GM21737 (cell line): ENCODE measurements around the gene DPPA4.
"Not testable (repeated sequence)": the region's sequence is repeated elsewhere in the genome, so short reads cannot be mapped to it uniquely, and the experiment has no call there.

ENCODE experiments used
- ATAC-seq: cut with Tn5 transposase; IDR thresholded peaks from one replicate; pipeline ENCODE4 v1.9.1; 2021; ENCODE audit warnings: mild to moderate bottlenecking, moderate library complexity; ENCODE audit not compliant: unreplicated experiment

The DPPA4 gene, protein sequence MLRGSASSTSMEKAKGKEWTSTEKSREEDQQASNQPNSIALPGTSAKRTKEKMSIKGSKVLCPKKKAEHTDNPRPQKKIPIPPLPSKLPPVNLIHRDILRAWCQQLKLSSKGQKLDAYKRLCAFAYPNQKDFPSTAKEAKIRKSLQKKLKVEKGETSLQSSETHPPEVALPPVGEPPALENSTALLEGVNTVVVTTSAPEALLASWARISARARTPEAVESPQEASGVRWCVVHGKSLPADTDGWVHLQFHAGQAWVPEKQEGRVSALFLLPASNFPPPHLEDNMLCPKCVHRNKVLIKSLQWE

GRCh38 chr3:109337393-109337792, at the start of gene DPPA4:
Gene DPPA4, minus strand, starts transcription at chr3:109337546. Its CDS starts 29 bp downstream, at chr3:109337517.
- ATAC-seq: no peak

DNA sequence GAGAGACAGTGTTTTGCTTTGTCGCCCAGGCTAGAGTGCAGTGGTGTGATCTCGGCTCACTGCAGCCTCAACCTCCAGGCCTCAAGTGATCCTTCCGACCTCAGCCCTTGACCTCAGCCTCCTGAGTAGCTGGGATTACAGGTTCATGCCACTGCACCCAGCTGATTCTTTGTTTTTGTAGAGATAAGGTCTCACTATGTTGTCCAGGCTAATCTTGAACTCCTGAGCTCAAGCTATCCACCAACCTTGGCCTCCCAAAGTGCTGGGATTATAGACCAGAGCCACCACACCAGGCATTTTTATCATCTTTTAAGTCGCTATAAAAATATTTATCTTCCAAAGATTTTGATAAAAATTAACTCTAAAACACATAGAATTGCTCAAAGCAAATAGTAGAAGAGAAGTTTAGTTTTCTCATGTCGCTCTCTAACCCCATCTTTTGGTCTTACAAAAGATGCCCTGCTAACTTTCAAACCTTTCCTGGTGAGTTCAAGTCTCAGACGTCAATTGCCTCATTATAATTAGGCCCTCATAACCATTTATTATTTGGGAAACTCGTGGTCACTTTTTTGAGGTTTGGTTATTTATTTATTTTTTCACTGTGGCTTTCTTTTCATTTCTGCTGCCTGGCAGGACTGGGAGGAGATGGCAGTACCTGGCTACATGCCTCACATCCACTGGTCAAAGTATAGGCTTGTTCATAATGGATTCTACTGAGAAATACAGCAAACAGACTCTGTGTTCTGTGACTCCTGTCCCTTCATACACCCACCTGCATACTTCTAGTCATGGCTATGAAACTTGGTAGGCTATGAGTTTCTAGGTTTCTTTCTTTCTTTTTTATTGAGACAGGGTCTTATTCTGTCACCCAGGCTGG, 48.3 kb upstream of the DPPA4 start:
- ATAC-seq: no peak

GRCh38 chr3:109384164-109384563, 46.8 kb upstream of the DPPA4 start:
- no peak for ATAC-seq

DNA sequence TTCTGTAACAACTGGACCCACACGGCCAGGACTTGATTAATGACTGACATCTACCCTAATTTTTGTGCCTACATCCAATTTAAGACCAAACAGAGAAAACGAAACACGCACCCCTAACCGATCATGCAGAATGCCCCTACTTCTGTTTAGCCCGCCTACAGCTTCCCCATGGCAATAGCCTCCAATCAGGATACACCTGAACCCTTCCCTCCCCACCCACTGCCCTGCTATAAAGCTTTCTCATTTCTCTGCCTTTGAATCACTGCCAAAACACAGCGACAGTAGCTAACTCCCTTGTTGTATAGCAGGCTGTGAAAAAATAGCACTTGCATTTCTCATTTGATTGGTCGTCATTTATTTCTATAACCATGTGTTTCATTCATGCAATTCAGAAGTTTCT, 45.2 kb upstream of the DPPA4 start:
- no peak for ATAC-seq

- ATAC-seq: no peak
Observed at GRCh38 chr3:109375975-109376374, 38.6 kb upstream of the DPPA4 start.

- ATAC-seq: not testable (repeated sequence)
Observed at GRCh38 chr3:109374434-109374833, 37.1 kb upstream of the DPPA4 start.

DNA sequence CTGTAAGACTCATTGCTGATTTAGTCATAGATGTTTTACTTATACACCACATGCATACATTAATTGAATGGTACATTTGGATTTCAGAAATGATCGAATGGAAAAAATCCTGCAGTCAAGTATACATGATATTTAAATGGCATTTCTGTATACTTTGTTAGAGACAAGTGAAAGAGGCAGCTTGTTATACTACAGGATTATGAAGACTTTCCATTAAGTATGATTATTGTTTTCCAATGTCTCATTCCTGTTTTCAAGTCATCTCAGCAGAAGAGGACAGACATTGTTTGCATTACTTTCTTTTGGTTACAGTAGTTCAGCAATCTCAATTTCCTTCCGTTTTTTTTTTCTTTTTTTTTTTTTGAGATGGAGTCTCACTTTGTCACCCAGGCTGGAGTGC, 36.6 kb upstream of the DPPA4 start:
- ATAC-seq: no peak

DNA sequence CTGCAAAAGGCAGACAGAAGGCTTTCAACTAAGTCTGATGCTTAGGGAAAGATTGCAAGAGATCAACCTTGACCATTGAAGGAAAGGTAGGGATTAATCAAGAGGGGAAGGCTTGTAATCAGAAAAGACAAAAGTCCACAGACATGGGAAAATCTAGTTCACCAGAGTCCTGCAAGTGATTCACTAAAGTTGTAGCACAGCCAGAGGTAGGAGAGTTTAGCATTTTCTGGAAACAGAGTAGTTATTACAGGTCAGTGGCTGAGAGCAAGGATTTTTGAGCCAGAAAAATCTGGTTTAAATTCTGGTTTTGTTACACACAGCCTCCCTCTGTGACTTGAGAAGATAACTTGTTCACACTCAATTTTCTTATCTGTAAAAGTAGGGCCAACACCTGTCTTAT, 35.3 kb upstream of the DPPA4 start:
- no peak for ATAC-seq

DNA sequence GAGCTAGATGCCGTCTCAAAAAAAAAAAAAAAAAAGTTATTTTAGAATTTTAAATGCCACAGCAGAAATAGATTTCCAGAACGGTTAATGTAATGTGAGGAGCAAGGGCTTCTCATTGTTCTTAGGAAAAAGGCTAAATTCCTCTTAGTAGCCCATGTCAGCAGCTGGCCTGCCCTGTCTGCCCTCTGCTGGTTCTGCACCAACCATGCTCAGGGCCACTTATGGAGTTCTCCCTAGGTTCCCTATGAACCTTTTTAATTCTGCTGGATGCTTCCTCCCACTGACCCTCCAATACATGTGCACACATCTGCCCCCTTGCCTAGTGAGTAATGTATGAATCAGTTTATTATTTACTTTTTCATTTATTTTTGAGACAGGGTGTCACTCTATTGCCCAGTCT, 32.2 kb upstream of the DPPA4 start:
- no peak for ATAC-seq

DNA sequence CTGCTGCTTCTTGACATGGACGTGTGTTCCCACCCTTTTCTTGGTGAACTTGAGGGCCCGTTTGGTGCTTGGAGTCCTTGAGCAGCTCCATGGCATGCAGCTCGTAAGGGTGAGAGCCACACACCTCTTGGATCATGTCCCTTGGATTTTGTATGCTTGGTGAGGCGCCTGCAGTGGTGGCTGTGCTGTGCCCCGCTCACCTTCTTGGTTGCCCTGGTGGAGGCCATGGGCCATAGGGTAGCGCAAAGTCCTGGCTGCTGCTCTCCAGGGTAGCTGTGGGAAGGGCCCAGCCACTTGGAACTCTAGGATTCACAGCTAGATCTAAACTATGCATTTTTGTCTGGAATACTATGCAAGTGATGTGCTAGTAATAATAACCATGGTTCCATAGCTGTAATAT, 26.7 kb upstream of the DPPA4 start:
- ATAC-seq: no peak

GRCh38 chr3:109363634-109364033, 26.3 kb upstream of the DPPA4 start:
- no peak for ATAC-seq

DNA sequence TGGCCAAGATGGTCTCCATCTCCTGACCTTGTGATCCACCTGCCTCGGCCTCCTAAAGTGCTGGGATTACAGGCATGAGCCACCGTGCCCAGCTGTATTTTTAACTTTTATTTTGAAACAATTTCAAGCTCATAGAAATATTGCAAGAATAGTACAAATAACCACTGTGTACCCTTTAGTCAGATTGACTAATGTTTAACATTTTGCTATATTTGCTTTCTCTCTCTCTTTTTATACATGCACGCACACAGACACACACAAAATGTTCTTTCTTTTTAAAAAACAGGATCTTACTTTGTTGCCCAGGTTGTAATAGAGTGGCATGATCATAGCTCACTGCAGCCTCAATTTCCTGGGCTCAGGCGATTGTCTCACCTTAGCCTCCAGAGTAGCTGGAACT, 25.5 kb upstream of the DPPA4 start:
- no peak for ATAC-seq

DNA sequence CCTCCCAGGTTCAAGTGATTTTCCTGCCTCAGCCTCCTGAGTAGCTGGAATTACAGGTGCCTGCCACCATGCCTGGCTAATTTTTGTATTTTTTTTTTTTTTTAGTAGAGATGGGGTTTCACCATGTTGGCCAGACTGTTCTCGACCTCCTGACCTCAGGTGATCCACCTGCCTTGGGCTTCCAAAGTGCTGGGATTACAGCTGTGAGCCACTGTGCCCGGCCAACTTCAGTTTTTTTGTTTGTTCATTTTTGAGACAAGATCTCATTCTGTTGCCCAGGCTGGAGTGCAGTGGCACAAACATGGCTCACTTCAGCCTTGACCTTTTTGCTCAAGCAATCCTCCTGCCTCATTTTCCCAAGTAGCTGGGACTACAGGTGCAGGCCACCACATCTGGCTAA, 21.5 kb upstream of the DPPA4 start:
- not testable (repeated sequence) for ATAC-seq

- no peak for ATAC-seq
Observed at GRCh38 chr3:109356442-109357155, 19.3 kb upstream of the DPPA4 start.

GRCh38 chr3:109355625-109356441, 18.5 kb upstream of the DPPA4 start:
- no peak for ATAC-seq

DNA sequence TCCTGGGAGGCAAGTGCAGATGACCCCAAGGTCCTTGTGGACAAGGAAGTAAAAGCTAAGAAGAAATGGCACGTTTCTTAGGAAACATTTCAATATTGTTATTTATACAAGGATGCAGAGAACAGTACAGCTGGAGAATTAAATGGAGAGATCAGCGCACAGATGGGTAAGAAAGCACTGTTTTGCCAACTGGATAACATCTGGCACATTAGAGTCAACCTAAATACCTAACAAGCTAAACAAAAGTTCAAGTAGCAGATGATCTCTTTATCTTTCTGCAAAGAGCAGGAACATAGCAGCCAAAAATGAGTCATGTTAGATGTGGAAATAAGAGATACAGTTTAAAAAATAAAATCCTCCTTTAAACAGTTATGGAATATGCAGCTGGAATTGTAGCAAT, 15.7 kb upstream of the DPPA4 start:
- no peak for ATAC-seq

GRCh38 chr3:109351231-109351630, 13.9 kb upstream of the DPPA4 start:
- ATAC-seq: no peak

DNA sequence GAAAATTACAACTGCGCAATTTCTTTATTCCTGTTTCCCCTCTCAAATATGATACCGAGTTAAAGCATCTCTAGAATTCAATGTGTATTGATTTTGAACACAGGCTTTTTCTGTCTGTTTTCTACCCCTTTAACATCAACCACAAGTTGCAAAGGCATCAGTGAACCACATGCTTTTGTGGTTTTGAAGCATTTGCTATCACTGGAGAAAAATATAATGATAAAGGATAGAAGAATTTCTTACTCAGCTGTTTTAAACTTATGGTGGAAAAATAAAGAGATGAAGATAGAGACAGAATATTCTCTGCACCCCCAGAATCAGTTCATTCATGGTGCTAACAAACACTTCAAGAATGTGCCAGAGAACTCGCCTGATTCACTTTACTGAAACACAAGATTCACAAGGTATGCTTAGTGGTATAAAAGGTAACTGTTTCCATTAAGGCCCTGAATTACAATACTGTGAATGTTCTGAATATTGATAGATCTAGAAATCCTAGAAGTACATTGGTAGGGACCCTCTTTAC, 9.5 kb upstream of the DPPA4 start:
- no peak for ATAC-seq

- no peak for ATAC-seq
Observed at GRCh38 chr3:109346099-109346498, 8.8 kb upstream of the DPPA4 start.
